Measurements from ENCODE around the gene ANKS1B.

Gene ANKS1B

DNA sequence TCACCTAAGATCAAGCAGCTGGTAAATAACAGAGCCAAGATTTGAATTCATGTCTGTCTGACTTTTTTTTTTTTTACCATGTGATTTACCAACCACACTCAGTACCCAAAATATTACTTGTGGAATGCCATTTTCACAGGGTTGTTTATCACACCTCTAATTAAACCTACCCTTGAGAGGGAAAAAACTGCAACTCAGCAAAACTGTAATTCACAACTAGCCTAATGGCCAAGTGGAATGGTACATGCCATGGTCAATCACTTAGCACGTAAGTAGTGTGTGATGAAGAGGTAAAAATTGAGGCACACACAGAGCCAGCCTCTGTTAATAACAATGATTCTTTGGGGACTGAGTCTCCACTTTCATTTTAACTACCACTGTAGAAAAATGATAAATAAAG is 750.0 kb downstream of the ANKS1B start:
- no peak for DNase-seq (ENCODE audit: extremely low read depth, low read depth)
- TF ChIP-seq, protein P1, sequence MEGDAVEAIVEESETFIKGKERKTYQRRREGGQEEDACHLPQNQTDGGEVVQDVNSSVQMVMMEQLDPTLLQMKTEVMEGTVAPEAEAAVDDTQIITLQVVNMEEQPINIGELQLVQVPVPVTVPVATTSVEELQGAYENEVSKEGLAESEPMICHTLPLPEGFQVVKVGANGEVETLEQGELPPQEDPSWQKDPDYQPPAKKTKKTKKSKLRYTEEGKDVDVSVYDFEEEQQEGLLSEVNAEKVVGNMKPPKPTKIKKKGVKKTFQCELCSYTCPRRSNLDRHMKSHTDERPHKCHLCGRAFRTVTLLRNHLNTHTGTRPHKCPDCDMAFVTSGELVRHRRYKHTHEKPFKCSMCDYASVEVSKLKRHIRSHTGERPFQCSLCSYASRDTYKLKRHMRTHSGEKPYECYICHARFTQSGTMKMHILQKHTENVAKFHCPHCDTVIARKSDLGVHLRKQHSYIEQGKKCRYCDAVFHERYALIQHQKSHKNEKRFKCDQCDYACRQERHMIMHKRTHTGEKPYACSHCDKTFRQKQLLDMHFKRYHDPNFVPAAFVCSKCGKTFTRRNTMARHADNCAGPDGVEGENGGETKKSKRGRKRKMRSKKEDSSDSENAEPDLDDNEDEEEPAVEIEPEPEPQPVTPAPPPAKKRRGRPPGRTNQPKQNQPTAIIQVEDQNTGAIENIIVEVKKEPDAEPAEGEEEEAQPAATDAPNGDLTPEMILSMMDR (IDR thresholded peaks at IDR 0.05; ENCODE audit: low read depth, low read length), result no peak

DNA sequence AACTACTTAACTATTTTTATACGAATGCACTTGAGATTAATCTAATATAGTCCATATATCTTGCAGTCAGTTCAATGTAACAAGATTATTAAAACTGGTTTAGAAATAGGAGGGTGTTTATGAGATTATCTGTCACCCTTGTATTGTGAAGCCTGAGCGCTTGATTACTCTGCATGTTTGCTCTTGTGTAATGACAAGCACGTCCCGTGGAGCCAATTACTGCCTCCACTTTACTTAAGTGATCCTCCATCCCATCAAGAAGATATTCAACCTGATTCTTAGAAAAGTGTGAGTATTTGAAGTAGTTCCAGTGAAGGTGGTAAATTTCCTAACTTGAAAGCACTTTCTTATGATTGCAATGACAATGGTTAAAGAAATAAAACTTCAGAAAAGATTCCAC is 752.4 kb downstream of the ANKS1B start:
- DNase-seq (ENCODE audit: extremely low read depth, low read depth), result no peak
- TF ChIP-seq, protein P1 (IDR thresholded peaks at IDR 0.05; ENCODE audit: low read depth, low read length), result no peak

DNA sequence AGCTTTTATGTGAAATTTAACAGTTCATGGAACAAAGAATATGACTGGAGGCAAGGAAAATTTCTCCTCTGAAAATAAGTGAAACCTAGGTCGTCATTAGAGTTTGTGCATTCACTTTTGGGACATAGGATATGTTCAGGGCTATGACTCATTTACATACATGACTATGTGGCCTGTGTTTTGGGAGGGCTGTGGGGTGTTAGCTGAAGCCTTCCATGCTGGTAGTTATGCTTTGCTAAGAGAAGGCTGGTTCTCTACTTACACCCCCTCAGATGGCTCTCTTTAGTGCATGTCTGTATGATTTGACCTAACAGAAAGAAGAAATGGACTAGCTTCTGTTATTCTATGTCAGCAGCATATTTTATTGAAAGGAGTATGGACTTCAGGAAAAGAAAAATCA is 753.7 kb downstream of the ANKS1B start:
- TF ChIP-seq, protein P1 (IDR thresholded peaks at IDR 0.05; ENCODE audit: low read depth, low read length), result no peak

GRCh38 chr12:99224237-99224636 is 760.5 kb downstream of the ANKS1B start:
- TF ChIP-seq, protein P1 (IDR thresholded peaks at IDR 0.05; ENCODE audit: low read depth, low read length), result no peak
- no peak for DNase-seq (ENCODE audit: extremely low read depth, low read depth)

More for the DNA sequence above, 753.7 kb downstream of the ANKS1B start:
- no peak for DNase-seq (ENCODE audit: extremely low read depth, low read depth)

DNA sequence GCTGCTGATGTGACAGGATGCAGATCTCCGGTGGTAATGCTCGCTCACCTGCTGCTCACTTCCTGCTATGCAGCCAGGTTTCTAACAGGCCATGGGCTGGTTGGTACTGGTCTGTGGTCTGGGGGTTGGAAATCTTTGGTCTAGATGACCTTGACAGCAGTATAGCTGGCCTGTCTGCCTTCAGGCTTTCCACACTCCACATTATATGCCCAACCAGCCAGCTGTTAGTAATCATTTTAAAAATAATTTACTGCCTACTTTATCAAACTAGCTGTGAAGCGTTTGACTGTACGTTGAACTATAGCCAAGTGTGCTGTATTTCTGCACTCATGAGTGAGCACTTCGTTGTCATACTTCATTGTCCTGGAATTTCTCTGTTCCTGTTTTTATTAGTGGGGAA is 761.2 kb downstream of the ANKS1B start:
- TF ChIP-seq, protein P1 (IDR thresholded peaks at IDR 0.05; ENCODE audit: low read depth, low read length), result no peak
- no peak for DNase-seq (ENCODE audit: extremely low read depth, low read depth)

GRCh38 chr12:99213047-99213446 is 771.7 kb downstream of the ANKS1B start:
- TF ChIP-seq, protein P1 (IDR thresholded peaks at IDR 0.05; ENCODE audit: low read depth, low read length), result no peak
- no peak for DNase-seq (ENCODE audit: extremely low read depth, low read depth)

DNA sequence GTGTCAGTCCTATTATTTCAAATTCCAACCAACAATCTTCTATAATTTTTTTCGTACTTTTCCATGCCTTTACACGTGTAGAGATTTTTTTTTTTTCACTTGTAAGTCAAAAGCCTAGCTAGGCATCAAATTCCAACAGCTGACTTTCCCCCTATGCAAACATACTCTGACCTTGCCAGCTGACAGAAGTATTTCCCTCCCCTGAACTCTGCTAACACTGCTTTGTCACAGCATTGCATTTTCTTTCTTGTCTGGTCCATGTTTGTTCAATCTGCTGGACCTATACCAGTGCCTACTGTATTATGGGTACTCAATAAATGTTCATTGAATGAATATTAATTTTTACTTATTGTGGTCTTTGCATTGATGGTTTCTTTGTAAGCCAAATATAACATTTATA is 772.5 kb downstream of the ANKS1B start:
- DNase-seq (ENCODE audit: extremely low read depth, low read depth), result no peak
- TF ChIP-seq, protein P1 (IDR thresholded peaks at IDR 0.05; ENCODE audit: low read depth, low read length), result no peak

Data from AG09319 (cell line).